LNCAP (cell line): ENCODE data around the gene BAMBI.

Source experiments
- TF ChIP-seq, protein P1 (sequence below): fragments of 450-650 bp; IDR thresholded peaks from 2 replicates; pipeline ENCODE4 v1.5.1; 2017; ENCODE audit warnings: mild to moderate bottlenecking

BAMBI gene

GRCh38 chr10:28666751-28667467 lies 10.4 kb upstream of the BAMBI start:
- TF ChIP-seq, protein P1, sequence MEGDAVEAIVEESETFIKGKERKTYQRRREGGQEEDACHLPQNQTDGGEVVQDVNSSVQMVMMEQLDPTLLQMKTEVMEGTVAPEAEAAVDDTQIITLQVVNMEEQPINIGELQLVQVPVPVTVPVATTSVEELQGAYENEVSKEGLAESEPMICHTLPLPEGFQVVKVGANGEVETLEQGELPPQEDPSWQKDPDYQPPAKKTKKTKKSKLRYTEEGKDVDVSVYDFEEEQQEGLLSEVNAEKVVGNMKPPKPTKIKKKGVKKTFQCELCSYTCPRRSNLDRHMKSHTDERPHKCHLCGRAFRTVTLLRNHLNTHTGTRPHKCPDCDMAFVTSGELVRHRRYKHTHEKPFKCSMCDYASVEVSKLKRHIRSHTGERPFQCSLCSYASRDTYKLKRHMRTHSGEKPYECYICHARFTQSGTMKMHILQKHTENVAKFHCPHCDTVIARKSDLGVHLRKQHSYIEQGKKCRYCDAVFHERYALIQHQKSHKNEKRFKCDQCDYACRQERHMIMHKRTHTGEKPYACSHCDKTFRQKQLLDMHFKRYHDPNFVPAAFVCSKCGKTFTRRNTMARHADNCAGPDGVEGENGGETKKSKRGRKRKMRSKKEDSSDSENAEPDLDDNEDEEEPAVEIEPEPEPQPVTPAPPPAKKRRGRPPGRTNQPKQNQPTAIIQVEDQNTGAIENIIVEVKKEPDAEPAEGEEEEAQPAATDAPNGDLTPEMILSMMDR, result no peak

DNA sequence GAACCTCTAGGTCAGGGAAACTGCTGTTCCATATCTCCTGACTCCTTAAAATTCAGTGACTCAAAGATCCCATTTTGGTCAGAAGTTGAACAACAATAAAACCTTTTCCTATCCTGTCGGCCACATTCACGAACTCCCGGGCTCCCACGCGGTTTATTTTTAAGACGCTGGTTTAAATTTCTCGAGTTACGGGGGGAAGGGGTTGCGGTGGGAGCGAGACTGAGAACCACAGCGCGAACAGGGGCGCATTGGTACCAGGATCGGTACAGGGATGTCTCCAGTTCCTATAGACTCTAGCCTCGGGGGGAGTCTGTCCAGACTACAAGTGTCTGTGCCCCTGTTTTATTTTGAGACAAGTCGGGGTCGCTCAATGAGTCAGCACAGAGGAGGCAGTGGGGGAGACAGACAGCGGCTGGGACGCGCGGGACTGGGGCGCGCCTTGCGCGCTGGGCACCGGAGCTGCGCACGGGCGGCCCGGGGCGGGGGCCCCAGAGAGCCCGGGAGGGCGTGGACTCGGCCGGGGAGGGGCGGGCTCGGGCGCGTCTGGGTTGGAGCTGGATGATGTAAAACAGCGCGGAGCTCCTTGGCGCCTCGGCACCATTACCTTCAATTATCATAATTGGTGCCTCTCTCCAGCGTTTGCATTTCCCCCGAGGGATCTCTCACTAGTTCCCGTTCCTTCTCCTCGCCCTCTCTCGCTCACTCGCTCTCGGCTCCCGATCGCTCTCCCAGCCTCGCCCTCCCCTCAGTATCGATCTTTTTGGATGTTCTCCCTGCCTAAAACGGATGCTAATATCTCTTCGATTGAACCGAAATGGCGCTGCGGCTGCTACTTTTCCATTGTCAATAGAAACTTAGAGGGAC lies 8.7 kb upstream of the BAMBI start:
- TF ChIP-seq, protein P1, result no peak

DNA sequence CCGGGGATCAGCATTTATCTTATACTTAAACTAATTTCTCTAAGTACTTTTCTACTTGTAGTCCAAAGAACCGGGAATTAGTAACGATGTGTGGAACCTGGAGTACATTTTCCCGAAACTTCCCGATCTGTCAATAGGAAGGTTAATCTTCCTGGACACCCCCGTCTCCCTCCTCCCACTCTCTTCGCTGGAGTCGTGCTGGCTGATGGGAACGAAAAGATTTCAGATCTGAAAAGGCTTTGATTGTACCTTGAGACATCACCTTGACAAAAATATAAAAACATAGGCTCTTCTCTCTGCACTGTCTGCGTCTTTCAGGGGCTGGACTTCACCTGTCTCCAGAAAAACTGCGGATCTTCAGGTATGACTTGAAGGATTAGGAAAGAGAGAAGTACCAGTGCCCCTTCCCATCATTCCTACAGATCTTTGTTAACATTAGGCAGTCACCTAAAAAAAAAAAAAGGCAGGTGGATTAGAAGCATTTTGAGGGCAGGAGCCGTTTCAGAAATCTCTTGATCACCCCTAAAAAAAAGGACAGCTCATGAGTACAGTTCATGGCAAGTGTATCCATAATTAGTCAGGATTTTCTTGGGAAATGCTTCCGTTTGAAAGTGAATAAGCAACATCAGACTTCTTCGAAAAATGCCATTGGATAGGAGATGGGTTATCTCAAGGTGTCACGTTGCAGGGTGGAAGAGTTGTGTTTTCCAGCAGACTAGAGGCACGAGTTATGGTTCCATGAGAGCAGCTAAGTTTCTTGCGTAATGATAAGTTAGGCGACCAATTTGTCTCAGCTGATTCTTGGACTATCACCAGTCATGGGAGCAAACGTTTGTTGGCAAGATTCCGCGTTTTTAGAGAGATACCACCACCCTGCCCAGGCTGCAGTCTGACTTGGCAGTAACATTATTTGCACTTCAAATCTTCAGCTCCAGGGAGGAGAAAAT lies 7.8 kb upstream of the BAMBI start:
- TF ChIP-seq, protein P1, result no peak

GRCh38 chr10:28674782-28675181 lies 2.5 kb upstream of the BAMBI start:
- TF ChIP-seq, protein P1, result no peak

- TF ChIP-seq, protein P1, result no peak
Measured at GRCh38 chr10:28676326-28676967, 874 bp upstream of the BAMBI start.

- TF ChIP-seq, protein P1, result no peak
Measured at GRCh38 chr10:28677888-28678686, 766 bp downstream of the BAMBI start.
